Muscle of arm (tissue), 12 donors: ENCODE data around the gene UBAC1. TPM values are rescaled to one million over a fixed set of nuclear protein-coding genes. Genes with fewer than 3 reads are reported as not detected.

ENCODE experiments used
- DNase-seq: peaks from one replicate; pipeline ENCODE4 v3.0.0-alpha.2; 2013
- polyA plus RNA-seq, 12 donors: library from polyadenylated mRNA; unstranded; fragments of 120-200 nt; gene quantifications; one replicate each; pipeline ENCODE4 v1.2.1, GENCODE V29; 2013; ENCODE audit not compliant: insufficient read length in 12 of 12

Gene UBAC1
- polyA plus RNA-seq, 12 donors = 27.0 to 43.2 (median 40.6) TPM; not detected in 1

- DNase-seq = no peak
These were observed 76.7 kb downstream of the UBAC1 start for GRCh38 chr9:135884328-135885035.

- no peak for DNase-seq
These were observed 77.6 kb downstream of the UBAC1 start for GRCh38 chr9:135883410-135884089.

Other genes with a start within 250 kb of the UBAC1 start
- 10 to 100 TPM in 11 of 12 donors, not detected in 1; 18.1 to 32.5 (median 25.4) TPM for gene CAMSAP1, start 53.8 kb downstream of the UBAC1 start, polyA plus RNA-seq
- 10 to 100 TPM in 5 of 12 donors, 1 to 10 TPM in 7; 4.9 to 60.9 (median 9.1) TPM for gene NACC2, start 133.9 kb upstream of the UBAC1 start, polyA plus RNA-seq
- gene TMEM250, start 157.5 kb upstream of the UBAC1 start, polyA plus RNA-seq = 10 to 100 TPM in 11 of 12 donors, not detected in 1; 13.9 to 27.7 (median 18.1) TPM
- gene LHX3, start 243.8 kb upstream of the UBAC1 start, polyA plus RNA-seq = under 1 TPM in 2 of 12 donors, not detected in 10; 0.08 to 0.28 TPM